Stimulated activated CD4-positive, alpha-beta T cell treated with anti-CD3 and anti-CD28 coated beads, Interleukin-12 subunit alpha, Interleukin-12 subunit beta, amount 100 ng/mL, for 24 hours (primary cell): ENCODE data around the gene C19orf85.
"Not testable (repeated sequence)": the region's sequence is repeated elsewhere in the genome, so short reads cannot be mapped to it uniquely, and the experiment has no call there.

Experiments used
- DNase-seq, 2 experiments: peaks; one replicate each; pipeline ENCODE4 v3.0.0-alpha.2; 2020; ENCODE audit warnings: low read depth in 2 of 2

Gene C19orf85

DNA sequence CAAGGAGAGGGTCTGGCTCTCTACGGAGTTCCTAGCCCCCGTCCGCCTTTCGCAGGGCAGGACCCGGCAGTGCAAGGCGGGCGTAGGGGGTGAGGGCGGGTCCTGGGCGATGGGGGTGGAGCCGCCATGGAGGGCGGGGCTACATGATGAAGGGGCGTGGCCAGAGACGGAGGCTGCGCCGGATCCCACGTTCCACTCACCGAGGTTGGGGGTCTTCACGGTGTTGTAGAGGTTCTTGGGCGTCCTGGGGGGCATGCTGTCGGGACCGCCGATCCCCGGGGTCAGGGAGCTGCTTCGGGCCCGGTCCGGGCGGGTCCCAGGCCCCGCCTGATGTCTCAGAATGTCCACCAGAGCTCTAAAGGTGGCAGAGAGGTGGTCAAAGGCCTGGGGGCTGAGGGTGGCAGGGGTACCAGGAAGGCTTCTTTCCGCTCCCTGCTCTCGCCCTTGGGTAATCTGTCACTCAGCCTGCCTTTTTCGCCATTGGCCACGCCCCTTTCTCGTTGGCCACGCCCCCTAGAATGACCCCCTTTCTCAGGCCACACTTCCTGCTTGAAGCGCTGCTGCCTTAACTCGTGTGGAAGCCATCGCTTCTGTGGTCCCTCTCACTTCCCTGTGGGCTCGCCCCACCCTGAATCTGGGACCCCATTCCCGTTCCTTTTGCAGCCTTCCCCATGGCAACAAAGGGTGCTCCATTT is 24.0 kb downstream of the C19orf85 start:
- DNase-seq = no peak

DNA sequence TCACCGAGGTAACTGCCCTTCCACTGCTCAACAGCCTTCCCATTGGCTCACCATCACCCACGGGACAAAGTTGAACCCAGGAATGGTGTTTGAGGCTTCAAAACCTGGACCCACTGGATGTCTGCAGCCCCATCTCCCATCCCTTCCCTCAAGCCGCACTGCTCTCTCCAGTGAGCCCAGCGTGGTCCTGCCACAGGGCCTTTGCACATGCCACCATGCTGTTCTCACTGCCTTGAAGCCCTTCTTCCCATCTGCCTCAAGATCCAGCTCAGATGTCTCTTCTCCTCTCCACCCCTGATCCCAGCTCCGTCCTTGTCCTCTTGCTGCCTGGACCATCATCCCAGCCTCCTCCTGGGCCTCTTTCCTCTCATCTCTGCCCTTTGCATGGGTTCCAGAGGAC is 25.5 kb downstream of the C19orf85 start:
- DNase-seq = no peak

DNA sequence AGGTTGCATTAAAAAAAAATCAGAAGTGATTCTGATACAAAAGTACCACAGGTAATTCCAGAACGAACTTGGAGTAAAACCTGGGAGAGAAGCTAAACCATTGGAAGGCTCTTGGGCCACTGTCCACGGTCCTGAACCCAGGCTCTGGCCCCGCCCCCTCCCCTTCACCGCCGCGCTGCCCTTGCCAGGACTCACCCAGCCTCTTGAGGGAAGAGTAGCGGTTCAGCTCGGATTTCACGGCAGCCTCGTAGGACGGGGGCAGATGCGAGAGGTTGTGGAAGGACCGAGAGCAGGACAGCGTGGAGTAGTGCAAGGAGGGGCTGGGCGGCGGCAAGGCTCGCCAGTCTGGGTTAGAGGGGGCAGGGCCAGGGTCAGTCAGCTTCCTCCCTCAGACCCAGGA is 27.1 kb downstream of the C19orf85 start:
- DNase-seq = no peak

DNA sequence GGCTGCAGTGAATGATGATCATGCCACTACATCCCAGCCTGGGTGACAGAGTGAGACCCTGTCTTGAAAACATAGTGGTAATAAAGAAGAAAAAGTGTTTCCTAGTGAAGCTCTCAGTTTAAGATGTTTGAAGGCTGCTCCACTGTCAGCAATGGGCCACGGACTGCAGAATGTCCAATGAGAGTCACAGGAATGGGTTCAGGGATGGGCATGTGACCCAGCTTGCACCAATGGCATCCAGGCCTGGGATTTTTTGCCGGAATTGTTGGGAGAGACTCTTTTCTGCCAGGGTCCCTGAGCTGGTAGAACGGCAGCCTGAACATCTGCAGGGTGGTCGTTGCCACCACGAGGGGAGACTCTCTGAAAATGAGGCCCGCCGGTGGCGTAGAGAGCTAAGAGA is 27.7 kb downstream of the C19orf85 start:
- DNase-seq = no peak

DNA sequence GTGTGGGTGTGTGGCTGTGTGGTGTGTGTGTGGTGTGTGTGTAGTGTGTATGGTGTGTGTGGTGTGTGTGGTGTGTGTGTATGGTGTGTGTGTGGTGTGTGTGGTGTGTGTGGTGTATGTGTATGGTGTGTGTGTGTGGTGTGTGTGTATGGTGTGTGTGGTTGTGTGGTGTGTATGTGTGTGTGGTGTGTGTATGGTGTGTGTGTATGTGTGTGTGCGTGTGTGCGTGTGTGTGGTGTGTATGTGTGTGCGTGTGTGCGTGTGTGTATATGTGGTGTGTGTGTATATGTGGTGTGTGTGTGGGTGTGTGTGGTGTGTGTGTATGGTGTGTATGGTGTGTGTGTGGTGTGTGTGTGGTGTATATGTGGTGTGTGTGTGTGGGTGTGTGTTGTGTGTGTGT is 29.5 kb downstream of the C19orf85 start:
- DNase-seq = no peak

DNA sequence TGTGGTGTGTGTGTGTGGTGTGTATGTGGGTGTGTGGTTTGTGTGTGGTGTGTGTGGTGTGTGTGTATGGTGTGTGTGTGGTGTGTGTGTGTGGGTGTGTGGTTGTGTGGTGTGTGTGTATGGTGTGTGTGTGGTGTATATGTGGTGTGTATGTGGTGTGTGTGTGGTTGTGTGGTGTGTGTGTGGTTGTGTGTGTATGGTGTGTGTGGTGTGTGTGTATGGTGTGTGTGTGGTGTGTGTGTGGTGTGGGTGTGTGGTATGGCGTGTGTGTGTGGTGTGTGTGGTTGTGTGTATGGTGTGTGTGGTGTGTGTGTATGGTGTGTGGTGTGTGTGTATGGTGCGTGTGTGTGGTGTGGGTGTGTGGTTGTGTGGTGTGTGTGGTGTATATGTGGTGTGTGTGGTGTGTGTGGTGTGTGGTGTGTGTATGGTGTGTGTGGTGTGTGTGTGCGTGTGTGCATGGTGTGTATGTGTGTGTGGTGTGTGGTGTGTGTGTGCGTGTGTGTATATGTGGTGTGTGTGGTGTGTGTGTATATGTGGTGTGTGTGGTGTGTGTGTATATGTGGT is 30.1 kb downstream of the C19orf85 start:
- no peak for DNase-seq

DNA sequence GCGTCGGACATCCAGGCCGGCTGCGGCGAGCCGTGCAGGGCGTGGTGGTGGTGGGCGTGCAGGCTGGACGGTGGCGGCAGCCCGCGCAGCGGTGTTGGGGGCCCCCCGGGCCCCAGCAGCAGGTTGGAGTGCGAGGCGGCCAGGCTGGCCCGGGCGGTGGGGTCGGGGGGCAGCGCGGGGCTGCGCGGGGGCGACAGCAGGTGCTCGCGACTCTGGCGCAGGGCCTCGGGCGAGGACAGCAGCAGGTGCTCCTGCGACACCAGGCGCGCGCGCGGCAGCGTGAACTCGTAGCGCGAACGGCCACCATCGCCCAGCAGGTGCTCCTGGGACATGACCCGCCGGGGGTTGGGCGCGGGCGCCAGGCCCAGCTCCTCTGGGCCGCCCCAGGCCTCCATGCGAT is 31.3 kb downstream of the C19orf85 start:
- DNase-seq = no peak

DNA sequence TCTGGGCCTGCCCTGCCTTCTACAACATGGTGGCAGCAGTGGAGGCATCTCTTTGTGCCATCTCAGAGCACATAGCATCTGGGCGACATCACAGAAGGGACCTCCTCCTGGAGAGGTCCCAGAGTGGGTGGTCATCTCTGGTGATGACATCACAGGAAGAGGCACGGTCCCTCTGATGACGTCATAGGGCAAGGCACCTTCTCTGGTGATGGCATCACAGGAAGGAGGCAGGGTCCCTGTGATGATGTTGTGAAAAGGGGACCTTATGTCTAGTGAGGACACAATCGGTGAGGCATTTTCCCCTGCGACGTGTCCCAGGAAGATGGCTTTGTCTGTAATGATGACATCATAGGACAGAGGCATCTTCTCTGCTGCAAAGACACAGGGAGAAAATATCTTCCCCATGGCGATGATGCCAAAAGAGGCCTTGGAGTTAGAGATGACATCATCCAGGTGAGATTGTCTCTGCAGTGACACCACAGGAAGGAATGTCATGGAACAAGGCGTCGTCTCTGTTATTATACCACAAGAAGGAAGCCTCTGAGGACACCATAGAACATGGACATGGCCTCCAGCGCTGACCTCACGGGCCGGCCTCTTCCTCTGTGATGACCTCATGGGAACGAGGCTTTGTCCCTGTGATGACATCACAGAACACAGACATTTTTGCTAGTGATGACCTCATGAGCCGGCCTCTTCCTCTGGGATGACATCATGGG is 32.2 kb downstream of the C19orf85 start:
- DNase-seq = no peak

DNA sequence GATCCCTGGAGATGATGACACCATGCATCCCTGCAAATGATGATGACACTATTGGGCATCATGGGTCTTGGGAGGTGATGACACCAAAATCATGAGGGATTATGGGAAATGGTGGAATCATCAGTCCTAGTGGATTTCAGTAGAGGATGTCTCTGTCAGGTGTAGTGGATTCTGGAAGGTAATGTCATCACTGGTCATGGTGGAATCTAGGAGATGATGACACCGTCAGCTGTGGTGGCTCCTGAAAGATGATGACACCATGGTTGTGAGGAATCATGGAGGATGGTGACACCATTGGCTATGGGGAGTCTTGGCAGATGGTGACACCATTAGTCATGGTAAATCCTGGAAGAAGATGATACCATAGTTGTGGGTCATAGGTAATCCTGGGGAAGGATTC is 33.4 kb downstream of the C19orf85 start:
- no peak for DNase-seq

DNA sequence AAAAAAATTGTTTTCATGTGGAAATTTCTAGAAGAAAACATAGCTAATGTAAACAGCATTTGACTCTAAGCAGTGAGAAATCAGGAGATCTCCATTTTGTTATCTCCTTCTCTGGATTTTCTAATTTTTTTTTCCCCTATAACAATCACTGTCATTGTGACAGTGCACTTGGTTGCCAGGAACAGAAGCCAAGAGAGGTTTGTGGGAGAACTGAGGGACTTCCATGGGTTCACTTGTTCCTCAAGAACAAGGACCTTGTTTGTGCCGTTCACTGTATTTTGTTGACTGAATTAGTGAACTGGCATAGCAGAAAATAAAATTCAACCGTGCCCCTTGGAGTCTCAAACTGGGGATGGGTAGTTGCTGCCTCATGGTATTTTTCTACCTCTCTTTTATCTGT is 38.5 kb downstream of the C19orf85 start:
- no peak for DNase-seq

DNA sequence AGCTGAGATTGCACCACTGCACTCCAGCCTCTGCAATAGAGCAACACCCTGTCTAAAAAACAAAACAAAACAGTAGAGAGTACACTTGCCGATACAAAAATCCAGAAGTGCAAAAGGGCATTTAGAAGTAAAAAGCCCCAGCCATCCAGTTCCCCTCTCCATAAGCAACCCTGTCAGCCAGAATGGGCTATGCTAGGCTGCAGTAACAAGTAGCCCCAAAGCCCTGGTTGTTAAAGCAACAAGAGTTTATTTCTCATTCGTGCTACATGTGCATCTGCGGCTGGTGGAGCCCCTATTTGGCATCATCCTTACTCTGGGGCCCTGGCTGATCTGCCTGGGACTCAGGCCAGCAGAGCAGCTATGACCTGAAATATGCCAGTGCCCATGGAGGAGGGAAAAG is 40.0 kb downstream of the C19orf85 start:
- DNase-seq = no peak

DNA sequence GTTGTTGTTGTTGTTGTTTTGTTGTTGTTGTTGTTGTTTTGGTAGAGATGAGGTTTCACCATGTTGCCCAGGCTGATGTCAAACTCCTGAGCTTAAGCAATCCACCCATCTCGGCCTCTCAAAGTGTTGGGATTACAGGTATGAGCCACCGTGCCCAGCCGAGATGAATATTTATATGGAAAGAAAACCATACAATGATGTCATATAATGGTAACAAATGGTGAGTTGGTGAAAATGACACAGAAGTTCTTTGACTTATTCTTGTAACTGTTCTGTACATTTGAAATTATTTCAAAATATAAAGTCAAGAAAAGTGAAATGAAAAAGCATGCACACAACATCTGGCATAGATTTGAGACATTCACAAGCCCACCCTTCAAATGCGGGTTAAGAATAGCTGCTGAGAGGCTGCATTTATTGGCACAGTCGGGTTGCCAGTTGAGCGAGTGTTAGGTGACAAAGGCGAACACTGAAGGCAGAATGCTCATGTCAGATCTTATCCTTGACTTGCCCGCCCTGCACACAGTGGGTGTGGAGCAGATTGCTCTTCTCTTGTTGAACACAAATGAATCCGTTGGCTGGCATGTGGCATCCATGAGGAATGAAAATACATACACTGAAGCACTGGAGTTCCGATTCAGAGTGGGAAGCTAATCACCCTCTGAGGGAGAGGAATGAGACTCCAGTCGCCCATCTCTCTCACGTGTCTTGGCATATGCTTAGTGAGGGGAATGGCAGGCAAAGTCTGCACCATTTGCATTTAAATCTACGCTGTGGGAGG is 41.1 kb downstream of the C19orf85 start:
- no peak for DNase-seq

DNA sequence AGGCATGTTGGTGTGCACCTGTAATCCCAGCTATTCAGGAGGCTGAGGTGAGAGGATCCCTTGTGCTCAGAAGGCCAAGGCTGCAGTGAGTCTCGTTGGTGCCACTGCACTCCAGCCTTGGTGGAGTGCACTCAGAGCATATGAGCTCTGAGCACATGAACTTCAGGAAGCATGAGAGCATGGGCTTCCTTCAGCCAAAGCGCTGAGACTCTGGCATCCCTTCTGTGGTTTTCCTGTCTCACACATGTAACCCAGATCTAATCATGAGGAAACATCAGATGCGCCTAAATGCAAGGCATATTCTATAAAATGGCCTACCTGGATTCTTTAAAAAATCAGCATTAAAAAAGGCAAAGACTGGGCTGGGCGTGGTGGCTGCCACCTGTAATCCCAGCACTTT is 43.3 kb downstream of the C19orf85 start:
- not testable (repeated sequence) for DNase-seq

DNA sequence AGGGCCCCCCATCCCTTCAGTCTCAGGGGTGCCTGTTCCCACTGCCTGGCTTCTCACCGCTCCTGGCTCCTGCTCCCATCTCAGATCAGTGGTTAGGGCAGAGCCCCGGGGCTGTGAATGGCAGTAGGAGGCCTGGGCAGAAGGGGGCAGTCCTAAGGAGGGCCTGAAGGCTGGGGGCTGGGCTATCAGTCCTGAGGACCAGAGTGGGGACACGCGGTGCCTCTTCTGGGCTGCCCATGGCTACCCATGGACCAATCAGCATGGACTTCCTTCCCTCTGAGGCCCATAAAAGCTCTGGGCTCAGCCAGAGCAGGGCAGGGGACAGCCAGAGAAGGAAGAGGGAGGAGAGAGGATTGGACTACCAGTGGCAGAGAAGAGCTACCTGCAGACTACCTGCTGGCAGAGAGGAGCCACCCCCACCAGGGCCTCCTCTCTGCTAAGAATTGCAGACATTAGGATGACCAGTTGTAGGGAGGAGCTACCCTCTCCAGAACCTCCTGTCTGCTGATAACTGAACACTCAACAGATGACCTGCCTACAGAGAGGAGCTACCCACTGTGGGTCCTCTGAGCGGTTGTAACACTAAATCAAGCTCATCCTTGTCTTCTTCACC is 44.8 kb downstream of the C19orf85 start:
- no peak for DNase-seq

DNA sequence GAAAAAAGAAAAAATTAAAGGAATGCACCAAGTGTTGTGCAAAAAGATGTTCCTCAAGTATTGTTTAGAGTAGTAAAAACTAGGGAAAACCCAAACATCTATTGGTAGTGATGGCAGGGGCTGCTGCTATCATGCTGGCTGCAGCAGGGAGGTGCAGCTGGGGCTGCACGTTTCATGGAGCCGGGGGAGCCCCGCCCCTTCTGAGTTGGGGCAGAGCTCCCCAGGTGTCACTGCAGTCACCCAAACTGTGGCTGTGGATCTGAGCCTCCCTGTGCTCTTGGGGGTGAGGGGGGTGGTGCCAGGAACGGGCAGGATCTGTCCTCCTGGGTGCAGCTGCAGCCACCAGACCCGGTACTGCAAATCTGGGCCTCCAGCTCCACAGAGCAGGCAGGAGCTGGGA is 45.4 kb downstream of the C19orf85 start:
- no peak for DNase-seq

DNA sequence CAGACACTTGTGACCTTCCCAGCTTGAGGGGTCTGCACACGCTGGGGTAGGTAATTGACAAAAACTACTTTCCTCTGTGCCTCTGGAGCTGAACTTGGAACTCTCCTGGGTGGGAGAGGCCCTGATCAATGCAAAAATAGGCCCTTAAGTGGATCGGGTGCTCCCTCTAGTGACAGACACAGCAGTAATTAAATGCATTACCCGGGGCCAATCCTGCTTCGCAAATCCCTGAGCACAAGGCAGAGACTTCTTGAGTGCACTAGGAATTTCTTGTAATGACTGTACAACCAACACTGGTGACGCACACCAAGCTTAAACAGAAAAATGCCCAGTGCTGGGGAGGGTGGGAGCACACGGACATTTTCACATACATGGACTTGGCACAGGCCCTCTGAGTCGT is 46.4 kb downstream of the C19orf85 start:
- peak in 1 of 2 experiments; percentile 34 for DNase-seq
